Measurements from ENCODE around the gene SYNRG.

SYNRG gene

GRCh38 chr17:37605813-37606505, 3.3 kb downstream of the SYNRG start:
- in situ Hi-C loops (cut with MboI; ENCODE audit: low sequenced_read_pairs), result no loop called here

- in situ Hi-C loops (cut with MboI; ENCODE audit: low sequenced_read_pairs), result no loop called here
Measured at GRCh38 chr17:37605081-37605480, 4.1 kb downstream of the SYNRG start.

GRCh38 chr17:37604556-37604955, 4.7 kb downstream of the SYNRG start:
- in situ Hi-C loops (cut with MboI; ENCODE audit: low sequenced_read_pairs), result no loop called here

DNA sequence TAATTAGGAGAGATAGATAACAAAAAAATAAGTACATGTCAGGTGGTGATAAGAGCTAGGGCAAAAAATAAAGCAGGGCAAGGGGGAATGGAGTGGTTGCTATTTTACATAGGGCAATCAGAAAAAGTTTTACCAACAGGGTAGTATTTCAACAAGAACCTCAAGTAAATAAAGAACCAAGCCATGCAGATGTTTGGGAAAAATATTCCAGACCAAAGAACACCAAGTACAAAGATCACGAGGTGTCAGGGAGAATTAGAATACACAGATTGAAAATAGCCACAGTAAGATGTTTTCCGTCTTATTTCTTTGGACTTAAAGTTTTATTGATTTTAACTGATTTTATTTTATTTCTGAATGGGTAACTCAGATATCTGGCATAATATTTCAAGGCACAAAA, 11.1 kb downstream of the SYNRG start:
- in situ Hi-C loops (cut with MboI; ENCODE audit: low sequenced_read_pairs), result no loop called here

- in situ Hi-C loops (cut with MboI; ENCODE audit: low sequenced_read_pairs), result no loop called here
Measured at GRCh38 chr17:37592291-37592690, 16.9 kb downstream of the SYNRG start.

DNA sequence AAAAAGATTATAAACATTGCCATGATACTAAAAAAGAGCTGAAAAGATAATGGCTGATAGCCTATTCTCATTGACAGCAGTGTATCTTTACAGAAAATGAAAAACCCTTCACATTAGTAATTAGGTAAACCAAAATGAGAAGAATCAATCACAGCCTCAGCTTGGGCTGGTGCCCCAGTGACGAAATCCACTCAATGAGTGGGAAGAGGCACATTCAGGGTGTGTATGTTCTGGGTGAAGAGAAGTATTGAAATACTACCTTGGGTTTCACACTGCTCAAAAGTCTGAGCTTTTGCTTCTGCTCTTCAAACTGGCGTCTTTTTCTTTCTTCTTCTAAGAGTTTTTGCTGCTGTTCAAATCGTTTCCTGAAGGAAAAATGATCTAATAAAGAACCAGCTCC, 24.2 kb downstream of the SYNRG start:
- in situ Hi-C loops (cut with MboI; ENCODE audit: low sequenced_read_pairs), result no loop called here

DNA sequence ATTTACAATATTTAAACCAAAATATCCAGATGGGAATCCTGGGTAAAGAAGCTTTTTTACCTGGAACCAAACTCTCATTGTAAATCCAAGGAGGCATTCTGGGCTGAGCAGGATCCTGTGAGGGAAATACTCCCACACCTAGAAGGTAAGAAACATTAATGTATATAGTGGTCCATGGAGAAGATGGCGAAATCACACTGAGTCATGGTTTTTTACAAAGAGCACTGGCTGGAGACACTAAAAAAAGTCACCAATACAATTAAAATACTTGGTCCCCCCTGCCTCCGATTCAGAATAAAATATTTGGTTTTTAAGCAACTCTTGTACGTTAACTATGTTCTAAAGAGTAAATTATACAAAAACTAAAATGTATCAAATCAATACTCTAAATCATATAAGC, 32.9 kb downstream of the SYNRG start:
- in situ Hi-C loops (cut with MboI; ENCODE audit: low sequenced_read_pairs), result no loop called here

GRCh38 chr17:37574427-37574826, 34.8 kb downstream of the SYNRG start:
- in situ Hi-C loops (cut with MboI; ENCODE audit: low sequenced_read_pairs), result no loop called here

DNA sequence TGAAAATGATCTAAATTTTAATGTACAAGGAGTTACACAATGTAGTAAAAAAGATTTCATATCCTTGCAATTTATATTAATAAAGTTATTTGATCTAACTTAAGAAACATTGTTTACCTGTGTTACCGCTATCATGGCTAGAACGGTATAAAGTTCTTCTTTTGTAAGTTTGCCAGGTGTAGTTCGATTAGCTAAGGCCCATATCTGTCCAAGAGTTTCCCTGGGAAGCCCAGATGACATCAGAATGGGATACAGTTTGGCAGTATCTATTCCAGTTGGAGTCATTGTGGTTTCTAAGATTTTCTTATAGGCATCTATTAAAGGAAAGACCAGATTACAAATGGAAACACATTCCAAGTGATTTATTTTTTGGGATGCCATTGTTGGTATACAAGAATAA, 37.5 kb downstream of the SYNRG start:
- in situ Hi-C loops (cut with MboI; ENCODE audit: low sequenced_read_pairs), result no loop called here

DNA sequence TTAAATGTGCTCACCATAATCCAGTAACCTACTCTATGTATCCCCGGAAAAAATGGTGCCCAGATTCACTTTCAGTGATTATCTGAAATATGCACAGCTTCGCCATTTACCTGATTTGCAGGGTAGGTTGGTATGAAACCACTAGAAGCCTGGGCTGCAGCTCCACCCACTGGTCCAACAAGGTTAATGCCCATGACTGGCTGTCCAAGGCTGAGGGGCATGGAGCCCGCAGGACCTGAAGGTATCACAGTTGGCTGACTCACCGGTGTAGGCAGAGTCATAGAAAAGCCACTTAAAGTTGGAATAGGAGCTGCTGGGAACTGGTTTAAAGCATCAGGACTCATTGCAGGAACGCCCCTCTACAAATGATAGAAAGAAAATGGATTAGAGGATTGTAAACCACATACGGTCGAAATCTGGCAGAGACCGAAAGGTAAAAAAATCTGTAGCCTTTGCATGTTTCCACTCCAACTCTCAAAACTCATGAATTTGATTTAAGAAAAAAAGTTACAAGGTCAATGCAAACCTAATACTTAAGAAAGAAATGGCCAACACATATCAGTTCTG, 38.6 kb downstream of the SYNRG start:
- in situ Hi-C loops (cut with MboI; ENCODE audit: low sequenced_read_pairs), result no loop called here

- in situ Hi-C loops (cut with MboI; ENCODE audit: low sequenced_read_pairs), result no loop called here
Measured at GRCh38 chr17:37568350-37569053, 40.7 kb downstream of the SYNRG start.

GRCh38 chr17:37567538-37567937, 41.7 kb downstream of the SYNRG start:
- in situ Hi-C loops (cut with MboI; ENCODE audit: low sequenced_read_pairs), result no loop called here

DNA sequence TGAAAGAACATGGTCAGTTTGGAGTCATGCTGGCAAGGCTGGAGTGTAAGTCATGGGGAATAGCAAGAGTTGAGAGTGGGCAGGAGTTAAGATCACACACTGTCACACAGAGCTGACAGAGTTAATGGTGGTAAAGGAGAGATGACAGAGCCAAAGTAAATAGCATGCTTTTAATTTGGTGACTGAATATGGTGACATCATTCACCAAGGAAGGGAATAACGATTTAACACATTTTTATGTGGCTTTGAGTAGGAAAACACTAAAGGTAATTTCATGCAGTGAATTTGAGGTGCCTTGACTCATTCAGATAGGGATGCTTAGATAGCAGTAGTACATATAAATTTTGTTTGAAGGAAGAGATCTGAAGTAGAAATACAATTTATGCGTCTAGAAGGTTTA, 42.1 kb downstream of the SYNRG start:
- in situ Hi-C loops (cut with MboI; ENCODE audit: low sequenced_read_pairs), result no loop called here

- in situ Hi-C loops (cut with MboI; ENCODE audit: low sequenced_read_pairs), result no loop called here
Measured at GRCh38 chr17:37564252-37564651, 45.0 kb downstream of the SYNRG start.

DNA sequence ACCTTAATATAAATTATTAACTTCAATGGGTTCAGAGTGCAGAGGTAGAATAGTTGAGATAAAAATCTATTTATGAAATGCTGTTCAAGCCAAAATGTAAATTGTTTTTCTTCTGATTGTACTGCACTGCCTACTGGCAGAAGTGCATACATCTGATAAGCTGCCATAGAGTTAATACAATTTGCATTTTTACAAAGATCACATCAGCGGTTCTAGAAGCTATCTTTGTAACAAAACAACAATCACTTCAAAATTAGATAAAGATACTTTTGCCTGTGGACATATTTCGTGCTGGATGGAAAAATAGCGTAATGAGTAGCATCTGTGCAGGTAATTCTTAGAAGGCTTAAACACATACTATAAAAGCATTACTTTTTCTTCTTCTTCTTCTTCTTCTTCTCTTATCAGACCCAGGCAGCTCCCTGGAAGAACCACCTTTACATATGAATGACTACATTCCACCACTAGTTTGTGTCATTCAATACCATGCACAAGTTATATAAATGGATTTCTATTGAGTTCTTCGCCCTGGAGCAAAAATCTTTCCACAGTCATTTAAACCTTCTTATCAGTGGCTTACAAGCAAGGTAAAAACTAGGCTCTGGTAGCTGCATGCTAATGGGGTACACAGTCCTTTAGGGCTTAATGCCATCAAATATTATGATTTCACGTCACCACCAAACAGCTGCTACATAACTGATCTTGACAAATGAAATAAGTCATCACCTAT, 47.0 kb downstream of the SYNRG start:
- in situ Hi-C loops (cut with MboI; ENCODE audit: low sequenced_read_pairs), result no loop called here

- in situ Hi-C loops (cut with MboI; ENCODE audit: low sequenced_read_pairs), result no loop called here
Measured at GRCh38 chr17:37558299-37558698, 50.9 kb downstream of the SYNRG start.

- in situ Hi-C loops (cut with MboI; ENCODE audit: low sequenced_read_pairs), result no loop called here
Measured at GRCh38 chr17:37557482-37557881, 51.7 kb downstream of the SYNRG start.

DNA sequence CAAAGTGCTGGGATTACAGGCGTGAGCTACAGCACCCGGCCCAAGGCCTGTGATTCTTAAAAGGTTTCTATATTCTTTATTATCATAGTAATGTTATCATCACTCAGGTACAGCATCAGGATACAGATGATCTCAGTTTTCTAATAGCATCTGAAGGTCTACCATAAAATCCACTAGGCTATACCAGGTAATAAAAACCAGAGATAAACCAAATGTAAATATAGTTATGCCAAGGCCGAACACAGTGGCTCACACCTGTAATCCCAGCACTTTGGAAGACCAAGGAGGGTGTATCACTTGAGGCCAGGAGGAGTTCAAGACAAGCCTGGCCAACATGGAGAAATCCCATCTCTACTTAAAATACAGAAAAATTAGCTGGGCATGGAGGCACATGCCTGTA, 53.8 kb downstream of the SYNRG start:
- in situ Hi-C loops (cut with MboI; ENCODE audit: low sequenced_read_pairs), result no loop called here

DNA sequence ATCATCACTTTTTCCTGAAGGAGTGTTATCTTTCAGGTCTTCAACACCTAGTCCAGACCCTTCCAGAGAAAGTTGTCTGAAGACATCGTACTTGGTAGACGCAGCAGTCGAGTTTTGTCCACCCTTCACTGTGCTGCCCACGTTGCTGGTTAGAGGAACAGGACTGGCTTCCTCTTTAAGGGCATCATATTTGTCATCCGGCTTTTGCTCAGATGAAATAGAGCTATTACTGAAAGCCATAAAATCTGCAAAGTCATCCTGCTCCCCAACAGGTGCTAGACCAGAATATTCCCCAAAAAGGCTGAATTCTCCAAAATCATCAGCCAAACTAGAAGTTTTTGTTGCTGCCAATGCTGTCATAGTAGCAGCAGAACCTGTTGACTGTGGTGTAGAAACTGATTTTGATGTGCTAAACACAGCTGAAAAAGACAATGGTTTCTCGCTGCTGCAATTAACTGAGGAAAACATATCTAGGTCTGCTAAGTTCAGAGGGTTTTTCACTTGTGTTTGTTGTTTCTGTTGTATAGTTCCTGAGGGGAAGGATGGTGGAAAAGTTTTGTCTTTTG, 55.7 kb downstream of the SYNRG start:
- in situ Hi-C loops (cut with MboI; ENCODE audit: low sequenced_read_pairs), result no loop called here

DNA sequence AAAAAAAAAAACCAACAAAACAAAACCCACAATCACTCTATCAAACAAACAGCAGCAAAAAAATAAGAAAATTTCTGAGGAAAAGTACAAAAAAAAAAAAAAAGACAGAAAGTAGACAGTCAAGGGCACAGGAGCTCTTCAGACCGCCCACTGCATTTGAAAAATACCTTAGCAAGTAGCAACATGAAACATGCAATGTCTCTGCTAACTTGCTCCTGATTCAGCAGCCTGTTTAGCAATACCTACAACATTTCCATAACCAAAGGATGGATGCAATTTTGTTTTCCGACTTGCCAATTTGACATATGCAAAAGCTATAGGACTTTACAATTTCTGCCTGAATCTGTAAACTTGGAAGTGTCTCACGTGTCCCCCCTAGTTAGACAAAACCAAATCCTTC, 57.4 kb downstream of the SYNRG start:
- in situ Hi-C loops (cut with MboI; ENCODE audit: low sequenced_read_pairs), result no loop called here

DNA sequence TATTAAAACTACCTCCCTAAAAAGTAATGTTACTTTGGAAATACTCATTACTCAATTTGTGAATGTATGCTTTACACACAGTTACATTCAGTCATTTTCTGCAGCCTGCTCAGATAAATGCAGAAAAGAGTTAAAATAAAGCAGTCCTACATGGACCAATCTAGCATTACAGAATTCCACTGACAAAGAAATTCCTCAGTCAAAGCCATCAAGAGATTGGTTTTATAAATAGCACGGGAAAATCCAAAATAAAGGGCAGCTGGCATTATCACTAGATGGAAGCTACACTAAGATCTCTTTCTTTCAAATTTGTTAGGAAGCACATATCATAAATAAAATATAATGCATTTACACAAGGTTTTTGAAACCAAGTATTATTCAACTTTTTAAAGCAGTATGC, 61.2 kb downstream of the SYNRG start:
- in situ Hi-C loops (cut with MboI; ENCODE audit: low sequenced_read_pairs), result no loop called here
